Tibial nerve (tissue), 3 donors: ENCODE measurements around the gene CNTNAP3B.
"Not testable (repeated sequence)": the region's sequence is repeated elsewhere in the genome, so short reads cannot be mapped to it uniquely, and the experiment has no call there.

Source experiments
- CTCF ChIP-seq, 5 experiments: fragments of 200-600 bp in 3 of 5; fragments of 450-650 bp in 2 of 5; sonication (generic) in 3 of 5; IDR thresholded peaks; one replicate each; pipeline ENCODE4 v1.5.1; 2016 to 2019; ENCODE audit warnings: antibody characterized with exemption in 5 of 5, mild to moderate bottlenecking in 3 of 5, moderate library complexity in 2 of 5
- POLR2A ChIP-seq, 2 donors: fragments of 450-650 bp; IDR thresholded peaks; one replicate each; pipeline ENCODE4 v1.6.1; 2017; ENCODE audit warnings: antibody characterized with exemption in 2 of 2, mild to moderate bottlenecking in 2 of 2, moderate library complexity in 2 of 2

GRCh38 chr9:42095929-42096328 is 33.3 kb downstream of the CNTNAP3B start:
- TF ChIP-seq CTCF, POLR2A (IDR thresholded peaks at IDR 0.05): not testable (repeated sequence)
